ENCODE data around the gene NEK11.

DNA sequence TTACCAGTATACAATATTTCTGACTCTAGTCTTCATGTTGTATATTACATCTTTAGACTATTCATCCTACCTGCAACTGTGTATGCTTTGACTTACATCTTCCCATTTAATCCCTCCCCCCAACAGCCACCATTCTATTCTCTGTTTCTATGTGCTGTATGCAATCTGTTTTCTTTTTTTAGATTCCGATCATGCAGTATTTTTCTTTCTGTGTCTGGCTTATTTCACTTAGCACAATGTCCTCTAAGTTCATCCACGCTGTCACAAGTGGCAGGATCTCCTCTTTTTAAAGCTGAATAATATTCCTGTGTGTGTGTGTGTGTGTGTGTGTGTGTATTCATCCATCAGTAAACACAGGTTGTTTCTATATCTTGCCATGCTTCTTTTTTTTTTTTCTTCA, 288.5 kb downstream of the NEK11 start:
- TF ChIP-seq, protein P1, sequence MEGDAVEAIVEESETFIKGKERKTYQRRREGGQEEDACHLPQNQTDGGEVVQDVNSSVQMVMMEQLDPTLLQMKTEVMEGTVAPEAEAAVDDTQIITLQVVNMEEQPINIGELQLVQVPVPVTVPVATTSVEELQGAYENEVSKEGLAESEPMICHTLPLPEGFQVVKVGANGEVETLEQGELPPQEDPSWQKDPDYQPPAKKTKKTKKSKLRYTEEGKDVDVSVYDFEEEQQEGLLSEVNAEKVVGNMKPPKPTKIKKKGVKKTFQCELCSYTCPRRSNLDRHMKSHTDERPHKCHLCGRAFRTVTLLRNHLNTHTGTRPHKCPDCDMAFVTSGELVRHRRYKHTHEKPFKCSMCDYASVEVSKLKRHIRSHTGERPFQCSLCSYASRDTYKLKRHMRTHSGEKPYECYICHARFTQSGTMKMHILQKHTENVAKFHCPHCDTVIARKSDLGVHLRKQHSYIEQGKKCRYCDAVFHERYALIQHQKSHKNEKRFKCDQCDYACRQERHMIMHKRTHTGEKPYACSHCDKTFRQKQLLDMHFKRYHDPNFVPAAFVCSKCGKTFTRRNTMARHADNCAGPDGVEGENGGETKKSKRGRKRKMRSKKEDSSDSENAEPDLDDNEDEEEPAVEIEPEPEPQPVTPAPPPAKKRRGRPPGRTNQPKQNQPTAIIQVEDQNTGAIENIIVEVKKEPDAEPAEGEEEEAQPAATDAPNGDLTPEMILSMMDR (IDR thresholded peaks at IDR 0.05): no peak
- no peak for TF ChIP-seq POLR2A (IDR thresholded peaks at IDR 0.05)

Data from uterus (tissue), 2 donors.